Measurements from ENCODE around the gene CDHR3.

CDHR3 gene

GRCh38 chr7:106053109-106053508, 90.0 kb downstream of the CDHR3 start:
- FAIRE-seq (no peak), DNase-seq (ENCODE audit: insufficient read length, low spot score) (no peak)
- TF ChIP-seq CTCF (IDR thresholded peaks at IDR 0.05; ENCODE audit: insufficient read depth, missing control alignments), result no peak

DNA sequence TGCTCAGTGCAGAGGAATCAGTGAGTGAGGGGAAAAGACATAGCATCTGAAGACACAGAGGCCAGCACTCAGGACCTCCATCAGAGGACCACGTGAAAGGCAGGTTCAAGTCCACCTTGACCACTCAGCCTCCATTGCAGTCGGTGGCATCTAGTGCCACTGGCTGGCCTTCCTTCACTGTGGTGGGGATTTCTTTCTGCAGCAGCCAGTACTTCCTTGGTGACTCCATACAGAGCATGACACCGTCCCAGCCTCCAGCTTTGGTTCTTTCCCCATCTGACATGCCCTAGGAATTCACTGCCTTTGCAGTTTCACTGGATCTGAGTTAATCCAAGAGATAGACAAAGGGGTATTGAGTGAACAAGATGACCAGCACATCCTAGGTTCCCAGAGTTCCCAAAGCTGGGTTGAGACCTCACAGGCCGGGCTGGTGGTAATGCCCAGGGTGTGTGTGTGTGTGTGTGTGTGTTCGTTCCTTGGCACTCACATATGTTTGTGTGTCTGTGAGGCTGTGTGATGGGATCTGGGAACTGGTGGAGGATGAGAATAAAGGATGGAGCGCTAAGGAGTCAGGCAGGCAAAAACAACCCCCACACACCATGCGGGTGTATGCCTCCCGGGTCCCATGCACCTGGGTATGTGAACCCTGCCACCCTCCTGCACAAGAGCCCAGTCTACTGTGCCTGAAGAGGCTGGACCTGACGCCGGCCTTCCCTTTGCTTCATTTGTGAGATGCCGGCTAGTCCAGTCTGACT, 91.3 kb downstream of the CDHR3 start:
- FAIRE-seq (no peak), DNase-seq (ENCODE audit: insufficient read length, low spot score) (no peak)
- no peak for TF ChIP-seq CTCF (IDR thresholded peaks at IDR 0.05; ENCODE audit: insufficient read depth, missing control alignments)

GRCh38 chr7:106054971-106055532, 92.0 kb downstream of the CDHR3 start:
- no peak for FAIRE-seq
- TF ChIP-seq CTCF (IDR thresholded peaks at IDR 0.05; ENCODE audit: insufficient read depth, missing control alignments), result no peak
- no peak for DNase-seq (ENCODE audit: insufficient read length, low spot score)

DNA sequence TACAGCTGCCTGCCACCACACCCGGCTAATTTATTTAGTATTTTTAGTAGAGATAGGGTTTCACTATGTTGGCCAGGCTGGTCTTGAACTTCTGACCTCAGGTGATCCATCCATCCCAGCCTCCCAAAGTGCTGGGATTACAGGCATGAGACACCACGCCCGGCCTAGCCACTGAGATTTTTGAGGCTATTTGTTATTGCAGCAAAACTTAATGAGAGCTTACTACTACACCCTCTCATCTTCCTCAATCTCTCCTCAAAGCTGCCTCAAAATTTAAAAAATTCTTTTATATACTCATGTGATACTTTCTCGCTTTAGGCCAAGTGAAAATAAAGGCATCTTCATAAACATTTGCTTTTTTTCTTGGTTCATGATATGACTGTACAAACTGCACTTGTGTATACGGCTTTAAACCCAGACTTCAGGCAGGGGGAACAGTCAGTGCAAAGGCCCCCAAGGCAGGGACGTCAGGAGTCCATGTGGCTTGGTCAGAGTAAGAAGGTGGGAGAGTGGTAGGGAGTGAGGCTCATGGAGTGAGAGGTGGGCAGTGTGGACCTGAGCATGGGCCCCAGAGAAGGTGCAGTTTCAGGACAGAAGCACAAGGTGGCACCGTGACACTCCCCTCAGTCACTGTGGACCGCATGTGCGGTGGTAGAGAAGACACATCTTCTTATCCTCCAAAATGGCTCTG, 93.6 kb downstream of the CDHR3 start:
- FAIRE-seq (no peak), DNase-seq (ENCODE audit: insufficient read length, low spot score) (peak; percentile 73)
- TF ChIP-seq CTCF (IDR thresholded peaks at IDR 0.05; ENCODE audit: insufficient read depth, missing control alignments), result peak; percentile 88

DNA sequence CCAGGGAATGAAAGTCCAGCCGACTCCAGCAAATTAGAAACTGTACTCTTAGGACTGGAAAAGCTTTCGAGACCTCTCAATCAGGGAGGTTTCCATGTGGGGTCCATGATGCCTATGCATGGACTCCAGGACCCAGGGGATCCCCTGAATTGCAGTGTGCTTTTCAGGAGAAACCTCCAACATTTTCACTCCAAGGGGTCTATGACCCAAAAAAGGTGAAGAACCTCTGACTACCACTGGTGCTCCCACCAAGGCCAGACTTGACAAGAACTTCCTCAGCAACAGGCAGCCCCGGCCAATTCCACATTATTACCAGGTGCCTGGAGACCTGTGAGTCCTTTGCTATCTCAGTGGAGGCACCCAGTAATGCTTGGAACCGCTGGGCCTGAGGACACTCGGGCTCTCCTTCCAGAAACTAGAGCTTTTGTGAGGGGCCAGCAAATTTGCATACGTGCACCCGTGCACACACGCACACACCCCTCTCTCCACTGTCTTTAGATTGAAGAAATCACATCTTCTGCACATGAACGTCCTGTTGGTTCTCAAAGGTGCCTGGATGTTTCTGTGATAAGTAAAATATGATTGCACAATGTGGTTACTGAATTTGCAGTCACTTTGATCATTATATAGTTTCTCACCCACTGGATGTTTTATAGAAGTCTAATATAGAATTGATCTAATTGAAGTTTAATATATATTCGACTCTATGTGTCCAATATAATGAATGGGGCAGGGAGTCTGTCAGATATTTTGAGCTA, 94.3 kb downstream of the CDHR3 start:
- no peak for DNase-seq (ENCODE audit: insufficient read length, low spot score)
- TF ChIP-seq CTCF (IDR thresholded peaks at IDR 0.05; ENCODE audit: insufficient read depth, missing control alignments), result no peak
- FAIRE-seq, result no peak

- DNase-seq (ENCODE audit: insufficient read length, low spot score) (no peak), FAIRE-seq (no peak)
- TF ChIP-seq CTCF (IDR thresholded peaks at IDR 0.05; ENCODE audit: insufficient read depth, missing control alignments), result no peak
These were observed 95.2 kb downstream of the CDHR3 start for GRCh38 chr7:106057962-106058927.

Data from D721Med (cell line).